ENCODE data around the gene EXOC7. TPM values are rescaled to one million over a fixed set of nuclear protein-coding genes. Genes with fewer than 3 reads are reported as not detected.
"Not testable (repeated sequence)": the region's sequence is repeated elsewhere in the genome, so short reads cannot be mapped to it uniquely, and the experiment has no call there.

EXOC7 gene
- total and polyA plus RNA-seq, 2 experiments from 2014 or later: 134 to 166 TPM

DNA sequence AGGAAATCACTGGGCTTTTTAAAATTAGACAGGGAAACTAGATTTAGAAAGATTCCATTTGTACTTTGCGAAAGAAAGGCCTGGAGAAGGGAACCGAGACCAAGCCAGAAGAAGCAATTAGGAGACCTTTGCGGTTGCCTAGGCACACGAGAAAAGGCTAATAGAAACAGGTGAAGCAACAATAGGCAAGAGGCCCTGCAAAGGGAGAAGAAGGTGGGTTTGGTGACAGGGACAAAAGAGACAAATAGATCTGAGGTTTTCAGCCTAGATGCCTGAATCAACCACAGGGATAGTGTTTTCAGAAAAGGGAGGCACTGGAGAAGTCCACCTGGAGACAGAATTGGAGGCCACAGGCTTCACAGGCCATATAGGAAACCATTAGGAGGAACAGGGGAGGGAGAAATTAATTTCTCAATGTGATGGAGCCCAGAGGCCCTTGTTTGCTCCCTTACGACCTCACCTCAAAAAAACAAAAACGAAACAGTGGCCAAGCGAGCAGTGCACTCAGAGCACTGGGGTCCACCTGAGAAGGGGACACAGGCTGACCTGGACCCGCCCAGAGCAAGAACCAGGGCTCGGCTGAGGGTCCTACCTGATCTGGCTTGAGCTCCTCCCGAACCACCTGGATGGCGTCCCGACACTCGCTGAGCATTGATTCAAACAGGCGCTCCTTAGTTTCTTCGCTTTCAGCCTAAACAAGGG is 53.6 kb downstream of the EXOC7 start:
- Histone ChIP-seq H3K9me3 (ENCODE audit: low read depth) (no peaks in the 10 kb centered on the region), H3K27me3 (no peaks in the 10 kb centered on the region), H3K4me3 (no peak overlapping the region), H3K27ac (no peak overlapping the region), H3K36me3 (peaks cover 60% of the 10 kb centered on the region), H3K4me1 (ENCODE audit: low read depth) (peaks cover 12% of the 10 kb centered on the region)
- DNase-seq (ENCODE audit: low read depth in 1 of 2, low spot score in 1 of 2): no peak
- TF ChIP-seq, protein P1, sequence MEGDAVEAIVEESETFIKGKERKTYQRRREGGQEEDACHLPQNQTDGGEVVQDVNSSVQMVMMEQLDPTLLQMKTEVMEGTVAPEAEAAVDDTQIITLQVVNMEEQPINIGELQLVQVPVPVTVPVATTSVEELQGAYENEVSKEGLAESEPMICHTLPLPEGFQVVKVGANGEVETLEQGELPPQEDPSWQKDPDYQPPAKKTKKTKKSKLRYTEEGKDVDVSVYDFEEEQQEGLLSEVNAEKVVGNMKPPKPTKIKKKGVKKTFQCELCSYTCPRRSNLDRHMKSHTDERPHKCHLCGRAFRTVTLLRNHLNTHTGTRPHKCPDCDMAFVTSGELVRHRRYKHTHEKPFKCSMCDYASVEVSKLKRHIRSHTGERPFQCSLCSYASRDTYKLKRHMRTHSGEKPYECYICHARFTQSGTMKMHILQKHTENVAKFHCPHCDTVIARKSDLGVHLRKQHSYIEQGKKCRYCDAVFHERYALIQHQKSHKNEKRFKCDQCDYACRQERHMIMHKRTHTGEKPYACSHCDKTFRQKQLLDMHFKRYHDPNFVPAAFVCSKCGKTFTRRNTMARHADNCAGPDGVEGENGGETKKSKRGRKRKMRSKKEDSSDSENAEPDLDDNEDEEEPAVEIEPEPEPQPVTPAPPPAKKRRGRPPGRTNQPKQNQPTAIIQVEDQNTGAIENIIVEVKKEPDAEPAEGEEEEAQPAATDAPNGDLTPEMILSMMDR (IDR thresholded peaks at IDR 0.05; ENCODE audit: low read depth, low read length): no peak

DNA sequence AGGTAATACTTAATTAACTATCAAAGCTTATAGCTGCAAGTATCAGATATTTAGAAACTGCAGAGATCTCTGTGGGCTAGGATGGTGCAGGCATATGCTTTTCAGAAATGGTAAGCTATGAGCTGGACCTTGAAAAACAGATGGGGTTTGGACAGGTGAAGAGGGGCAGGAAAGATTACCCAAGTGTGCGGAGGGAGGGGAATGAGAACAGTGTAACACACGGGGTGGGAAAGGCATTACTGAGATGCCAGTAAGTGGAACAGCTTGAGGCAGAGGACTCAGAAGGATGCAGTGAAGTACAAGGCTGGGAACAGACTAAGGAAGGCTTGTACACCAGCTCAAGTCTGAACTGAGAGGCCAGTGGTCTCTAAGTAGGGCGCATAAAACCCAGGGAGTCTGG is 54.3 kb downstream of the EXOC7 start:
- DNase-seq (ENCODE audit: low read depth in 1 of 2, low spot score in 1 of 2): no peak
- Histone ChIP-seq H3K4me1 (ENCODE audit: low read depth) (peaks cover 12% of the 10 kb centered on the region), H3K27ac (no peak overlapping the region), H3K27me3 (no peaks in the 10 kb centered on the region), H3K9me3 (ENCODE audit: low read depth) (no peaks in the 10 kb centered on the region), H3K4me3 (no peak overlapping the region), H3K36me3 (peaks cover 60% of the 10 kb centered on the region)
- TF ChIP-seq, protein P1 (IDR thresholded peaks at IDR 0.05; ENCODE audit: low read depth, low read length): no peak

DNA sequence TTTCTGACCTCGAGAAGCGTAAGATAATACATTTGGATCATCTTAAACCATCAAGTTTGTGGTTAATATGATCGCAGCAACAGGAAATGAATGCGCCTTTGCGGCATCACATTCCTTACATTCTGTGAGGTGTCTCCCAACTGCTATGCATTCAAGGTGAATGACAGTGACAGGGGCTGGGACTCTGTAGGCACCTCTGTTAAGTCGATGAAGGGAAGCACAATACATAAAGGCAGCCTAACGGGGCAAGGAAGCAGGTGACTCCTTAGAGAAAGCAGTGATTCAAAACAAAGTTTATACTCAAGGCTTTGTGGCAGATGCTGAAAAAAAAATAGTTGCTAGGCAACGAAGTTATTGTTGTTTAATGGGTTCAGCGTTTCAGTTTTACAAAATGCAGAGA is 54.9 kb downstream of the EXOC7 start:
- Histone ChIP-seq H3K9me3 (ENCODE audit: low read depth) (no peaks in the 10 kb centered on the region), H3K27me3 (no peaks in the 10 kb centered on the region), H3K4me1 (ENCODE audit: low read depth) (peaks cover 7% of the 10 kb centered on the region), H3K4me3 (no peak overlapping the region), H3K36me3 (peaks cover 60% of the 10 kb centered on the region), H3K27ac (no peak overlapping the region)
- TF ChIP-seq, protein P1 (IDR thresholded peaks at IDR 0.05; ENCODE audit: low read depth, low read length): no peak
- no peak for DNase-seq (ENCODE audit: low read depth in 1 of 2, low spot score in 1 of 2)

DNA sequence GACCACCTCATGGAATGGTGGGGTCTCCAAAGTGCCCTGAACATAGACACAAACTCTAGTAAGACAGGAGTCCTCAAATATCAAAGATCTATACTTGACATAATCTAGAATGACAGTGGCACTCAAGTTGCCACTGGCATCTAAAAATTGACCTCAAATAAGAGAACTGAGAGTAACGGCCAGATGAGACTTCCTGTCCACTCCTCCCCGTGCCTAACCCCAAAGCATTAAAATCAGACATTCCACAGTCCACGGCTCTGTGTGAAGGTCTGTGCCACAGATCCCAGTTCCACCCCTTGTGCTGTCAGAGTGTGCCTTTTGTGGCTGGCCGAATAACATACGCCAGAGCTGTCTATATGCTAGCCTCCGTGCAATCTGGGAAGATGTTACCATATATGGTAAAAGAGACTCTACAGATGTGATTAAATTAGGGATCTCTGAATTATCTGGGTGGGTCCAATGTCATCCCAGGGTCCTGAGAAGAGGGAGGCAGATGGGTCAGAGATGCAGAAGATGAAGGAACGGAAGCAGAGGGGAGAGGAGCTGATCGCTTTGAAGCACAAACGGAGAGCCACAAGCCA is 55.5 kb downstream of the EXOC7 start:
- no peak for DNase-seq (ENCODE audit: low read depth in 1 of 2, low spot score in 1 of 2)
- no peak overlapping the region for H3K4me3 ChIP-seq
- H3K36me3 ChIP-seq: peaks cover 66% of the 10 kb centered on the region
- H3K9me3 ChIP-seq (ENCODE audit: low read depth): no peaks in the 10 kb centered on the region
- peaks cover 3% of the 10 kb centered on the region for H3K4me1 ChIP-seq (ENCODE audit: low read depth)
- no peaks in the 10 kb centered on the region for H3K27me3 ChIP-seq
- no peak overlapping the region for H3K27ac ChIP-seq
- TF ChIP-seq, protein P1 (IDR thresholded peaks at IDR 0.05; ENCODE audit: low read depth, low read length): no peak

DNA sequence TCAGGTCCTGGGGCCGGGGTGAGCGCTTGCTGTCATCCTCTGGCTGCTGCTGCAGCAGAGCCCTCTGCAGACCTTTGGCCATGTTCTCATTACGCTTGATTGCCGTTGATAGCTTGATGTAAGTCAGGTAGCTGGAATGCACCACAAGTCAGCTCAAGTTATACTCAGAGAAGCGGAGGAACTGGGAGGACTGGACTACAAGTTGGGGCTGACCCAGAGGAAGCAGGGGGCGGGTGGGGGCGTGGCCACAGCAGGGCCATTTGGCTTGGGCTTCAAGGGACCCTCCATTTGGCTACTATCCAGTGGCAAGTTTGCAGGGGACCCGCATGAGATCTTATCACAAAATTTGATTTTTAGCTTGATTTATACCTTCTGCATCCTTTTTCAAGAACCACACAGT is 57.5 kb downstream of the EXOC7 start:
- no peak for DNase-seq (ENCODE audit: low read depth in 1 of 2, low spot score in 1 of 2)
- H3K36me3 ChIP-seq: peaks cover 79% of the 10 kb centered on the region

DNA sequence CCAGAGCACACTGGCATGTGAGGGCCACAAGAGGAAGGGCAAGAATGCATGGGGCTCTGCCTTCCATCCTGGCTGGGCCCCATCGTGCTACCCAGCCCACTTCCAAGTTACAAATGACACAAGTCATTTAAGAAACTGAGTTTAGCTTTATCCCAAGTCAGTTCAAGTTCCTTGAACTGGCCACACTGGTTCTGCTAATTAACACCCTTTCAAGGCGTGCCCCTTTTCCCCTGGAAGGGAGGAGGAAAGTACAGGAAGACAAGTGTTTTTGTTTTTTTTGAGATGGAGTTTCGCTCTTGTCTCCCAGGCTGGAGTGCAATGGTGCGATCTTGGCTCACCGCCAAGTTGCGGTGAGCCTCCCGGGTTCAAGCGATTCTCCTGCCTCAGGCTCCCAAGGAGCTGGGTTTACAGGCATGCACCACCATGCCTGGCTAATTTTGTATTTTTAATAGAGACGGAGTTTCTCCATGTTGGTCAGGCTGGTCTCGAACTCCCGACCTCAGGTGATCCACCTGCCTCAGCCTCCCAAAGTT is 59.0 kb downstream of the EXOC7 start:
- H3K27ac ChIP-seq; DNase-seq (ENCODE audit: low read depth in 1 of 2, low spot score in 1 of 2); H3K27me3 ChIP-seq; H3K4me1 ChIP-seq (ENCODE audit: low read depth); H3K9me3 ChIP-seq (ENCODE audit: low read depth); H3K4me3 ChIP-seq: not testable (repeated sequence)
- peaks cover 78% of the 10 kb centered on the region for H3K36me3 ChIP-seq

More for the DNA sequence above, 57.5 kb downstream of the EXOC7 start:
- Histone ChIP-seq H3K4me1 (ENCODE audit: low read depth) (no peaks in the 10 kb centered on the region), H3K9me3 (ENCODE audit: low read depth) (no peaks in the 10 kb centered on the region), H3K4me3 (no peak overlapping the region), H3K27me3 (no peaks in the 10 kb centered on the region), H3K27ac (no peak overlapping the region)
- TF ChIP-seq, protein P1 (IDR thresholded peaks at IDR 0.05; ENCODE audit: low read depth, low read length): no peak

DNA sequence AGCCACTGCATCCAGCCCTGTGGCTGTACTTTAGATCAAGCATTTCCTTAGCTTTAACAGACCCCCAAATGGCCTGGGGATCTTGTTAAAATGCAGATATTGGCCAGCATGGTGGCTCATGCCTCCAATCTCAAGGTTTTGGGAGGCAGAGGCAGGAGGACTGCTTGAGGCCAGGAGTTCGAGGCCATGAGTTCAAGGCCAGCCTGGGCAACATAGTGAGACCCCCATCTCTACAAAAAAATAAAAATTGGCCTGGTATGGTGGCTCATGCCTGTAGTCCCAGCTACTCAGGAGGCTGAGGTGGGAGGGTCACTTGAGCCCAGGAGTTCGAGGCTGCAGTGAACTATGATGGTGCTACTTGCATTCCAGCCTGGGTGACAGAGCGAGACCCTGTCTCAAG is 60.7 kb downstream of the EXOC7 start:
- not testable (repeated sequence) for H3K9me3 ChIP-seq (ENCODE audit: low read depth); H3K4me1 ChIP-seq (ENCODE audit: low read depth); H3K4me3 ChIP-seq; DNase-seq (ENCODE audit: low read depth in 1 of 2, low spot score in 1 of 2); H3K27me3 ChIP-seq; H3K27ac ChIP-seq
- H3K36me3 ChIP-seq: peaks cover 72% of the 10 kb centered on the region
